OCI-LY7 (cell line): ENCODE data around the gene AKAP7. TPM values are rescaled to one million over a fixed set of nuclear protein-coding genes. Genes with fewer than 3 reads are reported as not detected.

Experiments
- BruUV-seq: library from RNA; stranded (reverse); fragments of 400-500 nt; replicated peaks from 2 replicates; lab custom pipeline; 2021; lab: Mats Ljungman, UMichigan
- CTCF ChIA-PET: fragments of 300-600 bp; sonication (Branson Sonifier 250); formaldehyde crosslinking; loops from one replicate; lab custom pipeline; 2022; ENCODE audit warnings: antibody characterized with exemption; ENCODE audit not compliant: unreplicated experiment; lab: Charles Lee
- POLR2A ChIA-PET: fragments of 300-600 bp; sonication (Branson Sonifier 250); formaldehyde crosslinking; loops from one replicate; lab custom pipeline; 2022; ENCODE audit warnings: antibody characterized with exemption; lab: Charles Lee
- DNase-seq: peaks from one replicate; pipeline ENCODE4 v3.0.0-alpha.2; 2015; ENCODE audit warnings: low spot score
- H2AFZ ChIP-seq: fragments of 200-600 bp; sonication (generic), shearing (Covaris generic); 2 replicates; pipeline ENCODE4 v1.6.1; 2014; ENCODE audit warnings: mild to moderate bottlenecking, antibody characterized with exemption, low read length, moderate library complexity
- H3K27ac ChIP-seq: fragments of 200-600 bp; sonication (generic); 2 replicates; pipeline ENCODE4 v1.5.1; 2014; ENCODE audit warnings: mixed run types, low read depth, mild to moderate bottlenecking, moderate library complexity, low read length, inconsistent platforms; ENCODE audit not compliant: poor library complexity, severe bottlenecking
- H3K36me3 ChIP-seq: fragments of 200-600 bp; sonication (generic); 2 replicates; pipeline ENCODE4 v1.6.1; 2014; ENCODE audit warnings: mild to moderate bottlenecking, antibody characterized with exemption, low read length, moderate library complexity, mixed read lengths; ENCODE audit not compliant: insufficient read depth
- H3K4me1 ChIP-seq: fragments of 200-600 bp; sonication (generic); 2 replicates; pipeline ENCODE4 v1.5.1; 2014; ENCODE audit warnings: mild to moderate bottlenecking, low read length; ENCODE audit not compliant: insufficient read depth, poor library complexity, severe bottlenecking
- H3K4me2 ChIP-seq: fragments of 200-600 bp; sonication (generic); 2 replicates; pipeline ENCODE4 v1.6.1; 2014; ENCODE audit warnings: mild to moderate bottlenecking, low read length
- H3K4me3 ChIP-seq: fragments of 200-600 bp; sonication (generic); 2 replicates; pipeline ENCODE4 v1.5.1; 2014; ENCODE audit warnings: mild to moderate bottlenecking, low read depth, low read length; ENCODE audit not compliant: poor library complexity, severe bottlenecking
- H3K79me2 ChIP-seq: fragments of 200-600 bp; sonication (generic); 2 replicates; pipeline ENCODE4 v1.6.1; 2016; ENCODE audit warnings: low read depth, mild to moderate bottlenecking, low read length, moderate library complexity, mixed read lengths; ENCODE audit not compliant: insufficient read depth
- H3K9me2 ChIP-seq: fragments of 200-600 bp; sonication (generic); 2 replicates; pipeline ENCODE4 v1.6.1; 2016; ENCODE audit warnings: mild to moderate bottlenecking, low read length, mixed read lengths; ENCODE audit not compliant: insufficient read depth
- H3K9me3 ChIP-seq: fragments of 200-600 bp; sonication (generic); 2 replicates; pipeline ENCODE4 v1.6.1; 2014; ENCODE audit warnings: mild to moderate bottlenecking, mixed run types, low read length, mixed read lengths
- H4K20me1 ChIP-seq: fragments of 200-600 bp; sonication (generic); 2 replicates; pipeline ENCODE4 v1.6.1; 2014; ENCODE audit warnings: mild to moderate bottlenecking, antibody characterized with exemption, low read length, moderate library complexity, mixed read lengths; ENCODE audit not compliant: insufficient read depth
- CTCF ChIP-seq: fragments of 200-600 bp; sonication (generic); conservative IDR thresholded peaks from 2 replicates; pipeline ENCODE4 v1.5.1; 2014; ENCODE audit warnings: mild to moderate bottlenecking, antibody characterized with exemption, low read length, moderate library complexity, mixed read lengths
- EZH2phosphoT487 ChIP-seq: fragments of 200-600 bp; sonication (generic); IDR thresholded peaks from 2 replicates; pipeline ENCODE4 v1.6.1; 2018; ENCODE audit warnings: low read depth, borderline replicate concordance, mild to moderate bottlenecking, mixed run types, antibody characterized with exemption, low read length, moderate library complexity, mixed read lengths
- intact Hi-C: fragments of 100-400 bp; cut with micrococcal nuclease; formaldehyde crosslinking; loops from one replicate; pipeline ENCODE4 v1.10.0; 2022; ENCODE audit not compliant: unreplicated experiment
- total RNA-seq, 2 experiments: library from RNA; depleted of rRNA in 1 of 2; stranded (reverse); fragments of >200 nt in 1 of 2; shearing (Covaris generic) in 1 of 2; gene quantifications; 2 replicates each; pipeline ENCODE4 v1.2.3, GENCODE V29; 2014 to 2022

AKAP7 gene
- total RNA-seq, 2 experiments from 2014 or later = 5.6 to 6.9 TPM

- CTCF ChIA-PET = no interaction called here
Measured at GRCh38 chr6:131309437-131309836, 174.2 kb downstream of the AKAP7 start.

DNA sequence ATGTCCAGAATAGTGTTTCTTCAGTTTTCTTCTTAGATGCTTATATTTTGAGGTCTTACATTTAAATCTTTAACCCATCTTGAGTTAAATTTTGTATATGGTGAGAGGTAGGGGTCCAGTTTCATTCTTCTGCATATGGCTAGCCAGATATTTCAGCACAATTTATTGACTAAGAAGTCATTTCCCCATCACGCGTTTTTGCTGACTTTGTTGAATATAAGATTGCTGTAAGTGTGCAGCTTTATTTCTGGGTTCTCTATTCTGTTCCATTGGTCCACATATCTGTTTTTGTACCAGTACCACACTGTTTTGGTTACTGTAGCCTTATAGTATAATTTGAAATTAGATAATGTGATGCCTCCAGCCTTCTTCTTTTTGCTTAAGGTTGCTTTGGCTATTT lies 179.6 kb downstream of the AKAP7 start:
- no TSS peak for BruUV-seq
- intact Hi-C loops = no loop called here
- no peaks in the 10 kb centered on the region for H3K79me2 ChIP-seq
- DNase-seq = no peak
- no peak overlapping the region for H3K27ac ChIP-seq
- ChIA-PET POLR2A (no interaction called here), CTCF (no interaction called here)
- peaks cover 12% of the 10 kb centered on the region; the same call in 1 of the 2 replicates for H3K9me3 ChIP-seq
- no peak overlapping the region for H2AFZ ChIP-seq
- TF ChIP-seq EZH2phosphoT487 (no peak), CTCF (no peak)
- H4K20me1 ChIP-seq = no peaks in the 10 kb centered on the region
- no peak overlapping the region for H3K4me2 ChIP-seq
- H3K9me2 ChIP-seq = no peaks in the 10 kb centered on the region; the same call in 1 of the 2 replicates
- H3K36me3 ChIP-seq = no peaks in the 10 kb centered on the region; the same call in 1 of the 2 replicates
- H3K4me3 ChIP-seq = no peak overlapping the region
- no peaks in the 10 kb centered on the region for H3K4me1 ChIP-seq

More at GRCh38 chr6:131309437-131309836, 174.2 kb downstream of the AKAP7 start:
- intact Hi-C loops = no loop called here
- DNase-seq = no peak
- Histone ChIP-seq H3K9me2 (no peaks in the 10 kb centered on the region; the same call in 1 of the 2 replicates), H3K79me2 (no peaks in the 10 kb centered on the region), H2AFZ (no peak overlapping the region), H3K9me3 (peaks cover 12% of the 10 kb centered on the region; the same call in 1 of the 2 replicates), H3K4me3 (no peak overlapping the region), H4K20me1 (no peaks in the 10 kb centered on the region), H3K36me3 (no peaks in the 10 kb centered on the region), H3K4me1 (no peaks in the 10 kb centered on the region), H3K4me2 (no peak overlapping the region), H3K27ac (no peak overlapping the region)
- TF ChIP-seq EZH2phosphoT487 (no peak), CTCF (no peak)
- POLR2A ChIA-PET = interaction anchor here (1.5 kb wide), 1 partner anchor 10 kb away, joined by 5 read pairs; no protein-coding TSS in a partner anchor
- BruUV-seq = no TSS peak

GRCh38 chr6:131316654-131317053 lies 181.4 kb downstream of the AKAP7 start:
- Histone ChIP-seq H3K27ac (no peak overlapping the region), H3K36me3 (no peaks in the 10 kb centered on the region; the same call in 1 of the 2 replicates), H3K4me2 (no peak overlapping the region), H3K4me1 (no peaks in the 10 kb centered on the region), H3K4me3 (no peak overlapping the region), H4K20me1 (no peaks in the 10 kb centered on the region), H3K79me2 (no peaks in the 10 kb centered on the region), H3K9me3 (peaks cover 12% of the 10 kb centered on the region; the same call in 1 of the 2 replicates), H3K9me2 (peaks cover 5% of the 10 kb centered on the region; the same call in 1 of the 2 replicates), H2AFZ (no peak overlapping the region)
- TF ChIP-seq CTCF (no peak), EZH2phosphoT487 (no peak)
- ChIA-PET POLR2A (interaction anchor here (1.0 kb wide), 1 partner anchor 36 kb away, joined by 4 read pairs; no protein-coding TSS in a partner anchor), CTCF (no interaction called here)
- intact Hi-C loops = no loop called here
- DNase-seq = no peak
- no TSS peak for BruUV-seq
